Activated CD4-positive, alpha-beta T cell treated with anti-CD3 and anti-CD28 coated beads, Interleukin-2, amount 50 U/mL, for 16 hours (primary cell): ENCODE data around the gene TCF4.

Experiments used
- DNase-seq: peaks from one replicate; pipeline ENCODE4 v3.0.0-alpha.2; 2020

The TCF4 gene

DNA sequence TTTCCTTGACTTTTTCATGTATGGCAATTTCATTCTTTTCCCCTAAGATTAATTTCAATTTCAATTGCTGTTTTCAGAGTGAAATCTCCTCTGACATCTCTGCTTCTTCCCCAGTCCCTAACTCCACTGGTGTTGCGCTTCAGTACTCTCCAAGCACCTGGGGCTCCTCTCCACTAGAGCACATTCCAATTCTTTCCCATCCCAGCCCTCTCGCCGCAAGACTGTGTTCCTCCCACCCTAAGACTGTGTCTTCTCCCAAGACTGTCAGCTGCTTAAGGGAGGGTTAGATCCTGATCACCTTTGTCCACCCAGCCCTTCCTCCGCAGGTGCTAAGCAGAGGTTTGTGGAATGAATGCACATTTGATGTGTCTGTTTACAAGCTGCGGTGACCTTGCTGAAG lies 373.0 kb downstream of the TCF4 start:
- DNase-seq = no peak

DNA sequence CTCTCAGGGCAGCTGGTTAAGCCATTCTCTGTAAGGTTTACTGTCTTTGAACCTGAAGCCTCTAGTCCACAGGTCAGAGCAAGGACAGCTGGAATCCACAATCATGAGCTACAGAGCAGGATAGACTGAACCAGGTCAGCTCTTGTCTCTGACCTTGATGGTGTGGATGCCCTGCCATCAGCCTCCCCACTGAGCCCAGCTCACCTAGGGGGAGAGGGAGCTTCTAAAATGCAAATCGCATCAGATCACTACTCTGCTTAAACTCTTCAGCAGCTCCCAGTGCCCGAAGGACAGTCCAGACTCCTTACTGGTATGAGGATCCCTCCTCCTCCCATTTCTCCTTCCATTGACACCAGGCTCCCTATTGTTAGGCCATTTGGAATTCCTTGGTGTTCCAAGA lies 373.5 kb downstream of the TCF4 start:
- no peak for DNase-seq

DNA sequence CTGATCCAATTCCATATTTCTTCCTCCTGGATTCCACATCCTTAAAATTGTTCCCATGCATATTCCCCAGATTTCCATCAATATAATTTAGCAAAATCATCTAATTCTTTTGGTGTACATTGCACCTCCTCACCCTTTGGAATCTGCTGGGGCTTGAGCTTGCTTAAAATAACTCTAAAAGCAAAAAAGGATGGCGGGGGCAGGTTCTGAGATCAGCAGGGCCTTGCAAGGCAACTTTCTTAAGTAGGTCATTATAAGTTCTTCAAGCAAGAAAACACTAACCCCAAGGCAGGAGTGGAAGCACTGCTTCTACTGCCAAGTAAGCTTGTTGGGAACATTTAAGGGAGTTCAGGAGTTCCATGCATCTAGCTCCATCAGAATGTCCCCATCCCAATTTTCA lies 374.4 kb downstream of the TCF4 start:
- DNase-seq = no peak

DNA sequence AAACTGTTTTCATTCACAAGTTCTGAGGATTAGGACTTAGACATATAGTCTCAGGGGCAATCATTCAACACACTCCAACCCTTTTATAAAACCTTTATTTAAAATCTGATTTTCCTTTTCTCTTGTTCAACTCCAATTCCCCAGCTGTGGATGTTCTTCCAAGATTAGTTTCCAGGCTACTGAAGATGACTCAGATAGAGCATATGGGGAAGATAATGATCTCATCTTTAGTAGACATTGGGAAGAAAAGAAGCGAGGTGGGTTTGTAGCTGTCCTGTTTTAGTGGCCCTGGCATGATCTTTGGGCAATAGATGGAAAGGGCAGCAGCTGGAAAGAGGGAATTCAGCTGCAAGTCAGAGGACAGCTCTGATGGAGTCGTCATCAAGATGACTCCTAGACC lies 381.1 kb downstream of the TCF4 start:
- DNase-seq = no peak

DNA sequence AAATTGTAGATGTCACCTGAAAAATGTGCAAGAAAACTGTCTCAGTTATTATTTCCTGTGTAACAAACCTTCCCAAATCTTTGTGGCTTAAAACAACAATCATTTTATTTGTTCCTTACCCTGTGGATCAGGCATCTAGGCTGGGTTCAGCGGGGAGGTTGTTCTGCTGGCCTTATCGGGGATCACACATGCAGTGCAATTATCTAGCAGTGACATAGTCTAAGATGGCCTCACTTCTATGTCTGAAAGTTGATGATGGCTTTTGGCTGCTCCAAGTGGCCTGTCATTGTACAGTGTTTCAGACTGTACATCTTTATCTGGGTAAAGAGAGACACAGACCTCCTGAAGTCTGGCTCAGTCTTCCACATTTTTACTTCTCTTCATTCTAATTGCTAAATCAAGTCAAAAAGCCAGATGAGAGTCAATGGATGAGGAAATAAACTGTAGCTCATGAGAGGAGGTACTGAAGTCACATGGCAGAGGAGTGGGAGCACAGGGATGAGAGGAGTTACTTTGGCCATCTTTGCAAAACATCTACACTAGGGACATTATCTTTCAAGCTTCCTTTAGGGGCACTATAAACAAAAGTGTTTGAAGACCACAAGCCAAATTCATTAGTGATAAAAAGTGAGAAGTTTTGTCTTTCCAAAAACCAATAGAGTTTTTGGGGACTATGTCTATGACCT lies 385.6 kb downstream of the TCF4 start:
- DNase-seq = no peak

DNA sequence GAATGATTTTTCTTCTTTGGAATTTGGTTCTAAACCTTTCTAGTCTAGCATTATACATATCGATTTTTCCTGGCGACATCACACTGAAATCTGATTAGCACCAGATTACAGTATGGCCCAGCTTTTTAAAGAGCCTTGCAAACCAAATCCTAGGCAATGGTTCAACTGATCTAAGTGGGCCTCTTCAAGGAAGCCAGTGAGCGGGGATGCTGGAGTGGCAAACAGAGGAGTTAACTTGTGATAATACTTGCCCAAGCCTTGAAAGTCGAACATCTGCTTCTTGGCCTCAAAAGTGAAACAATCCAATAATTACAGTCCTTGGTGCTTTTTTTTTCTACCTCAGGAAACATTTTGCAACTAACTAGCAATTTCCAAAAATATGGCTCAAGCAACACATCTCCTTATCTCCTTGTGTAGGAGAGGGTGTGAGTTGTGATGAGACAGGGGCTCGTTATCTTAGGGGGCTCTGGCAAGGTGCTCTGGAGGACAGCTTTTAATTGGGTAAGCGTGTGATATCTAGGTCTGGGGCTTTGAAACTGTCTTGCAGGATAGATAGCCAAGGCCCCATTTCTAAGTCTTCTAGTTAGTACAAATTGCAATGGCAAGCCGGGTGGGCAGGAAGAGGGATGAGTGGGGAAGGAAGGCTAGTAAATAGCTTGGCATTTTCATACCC lies 388.6 kb downstream of the TCF4 start:
- no peak for DNase-seq

DNA sequence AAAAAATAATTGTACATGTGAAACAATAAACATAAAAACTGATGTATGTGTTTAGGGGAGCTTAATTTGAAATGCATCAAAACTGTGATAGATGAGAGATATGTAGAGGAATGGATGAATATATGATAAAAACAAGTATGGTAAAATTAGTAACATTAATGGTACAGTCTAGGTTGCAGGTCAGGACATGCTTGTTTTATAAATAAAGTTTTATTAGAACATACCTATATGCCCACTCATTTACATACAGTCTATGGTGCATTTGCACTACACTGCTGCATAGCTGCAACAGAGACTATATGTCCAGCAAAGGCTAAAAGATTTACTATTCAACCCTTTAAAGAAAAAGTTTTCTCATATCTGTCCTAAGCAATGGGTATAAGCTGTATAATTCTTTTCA lies 392.1 kb downstream of the TCF4 start:
- DNase-seq = no peak

DNA sequence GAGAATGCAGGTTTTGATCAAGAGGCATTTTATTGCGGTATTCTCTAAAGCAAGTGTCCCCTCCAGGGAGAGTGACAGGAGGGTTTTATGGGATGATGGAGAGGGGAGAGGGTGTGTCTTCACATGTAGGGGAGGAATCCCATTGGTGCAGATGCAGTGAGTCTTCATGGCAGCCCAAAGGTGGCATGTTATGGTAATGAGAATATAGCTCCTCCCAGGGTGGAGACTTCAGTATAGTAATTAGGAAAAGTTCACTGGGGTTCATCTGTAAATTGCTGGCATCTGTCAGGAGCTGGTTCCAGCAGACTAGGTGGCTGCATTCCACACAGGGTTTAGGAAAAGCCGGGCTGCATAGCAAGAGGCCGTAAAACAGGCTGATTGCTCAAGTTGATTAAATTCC lies 398.0 kb downstream of the TCF4 start:
- DNase-seq = no peak

DNA sequence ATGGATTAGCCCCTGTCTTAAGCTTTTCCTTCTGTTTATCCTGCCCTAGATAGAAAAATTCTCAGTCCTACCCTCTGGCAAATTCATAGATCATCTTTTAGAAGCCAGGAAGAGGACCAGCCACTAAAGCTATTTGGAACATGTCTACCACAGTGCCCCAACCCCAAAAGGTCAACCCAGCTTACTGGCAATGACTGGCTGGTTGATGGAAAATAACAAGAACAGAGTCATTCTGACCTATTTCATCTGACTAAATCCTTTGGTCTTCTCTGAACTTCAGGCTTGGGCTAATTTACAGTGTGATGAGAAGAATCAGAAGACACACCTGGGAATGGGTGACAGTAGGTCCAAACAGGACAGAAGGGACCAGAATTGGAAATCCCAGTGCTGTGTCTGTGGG lies 401.4 kb downstream of the TCF4 start:
- DNase-seq = no peak

DNA sequence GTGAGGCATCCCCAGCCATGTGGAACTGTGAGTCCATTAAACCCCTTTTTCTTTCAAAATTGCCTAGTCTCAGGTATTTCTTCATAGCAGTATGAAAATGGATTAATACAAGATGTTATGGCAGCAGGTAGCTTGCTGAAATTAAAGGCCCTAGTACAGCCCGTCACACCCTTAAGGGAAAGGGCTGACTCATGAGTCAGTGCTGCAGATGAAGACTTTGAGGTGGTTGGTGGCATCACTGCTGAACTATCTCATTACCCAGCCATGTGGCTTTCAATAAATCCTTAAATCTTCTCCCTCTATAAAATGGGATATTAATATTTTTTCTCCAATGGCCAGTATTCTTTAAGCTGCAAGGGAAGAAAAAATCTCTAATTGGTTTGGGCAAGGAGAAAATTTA lies 402.6 kb downstream of the TCF4 start:
- no peak for DNase-seq

DNA sequence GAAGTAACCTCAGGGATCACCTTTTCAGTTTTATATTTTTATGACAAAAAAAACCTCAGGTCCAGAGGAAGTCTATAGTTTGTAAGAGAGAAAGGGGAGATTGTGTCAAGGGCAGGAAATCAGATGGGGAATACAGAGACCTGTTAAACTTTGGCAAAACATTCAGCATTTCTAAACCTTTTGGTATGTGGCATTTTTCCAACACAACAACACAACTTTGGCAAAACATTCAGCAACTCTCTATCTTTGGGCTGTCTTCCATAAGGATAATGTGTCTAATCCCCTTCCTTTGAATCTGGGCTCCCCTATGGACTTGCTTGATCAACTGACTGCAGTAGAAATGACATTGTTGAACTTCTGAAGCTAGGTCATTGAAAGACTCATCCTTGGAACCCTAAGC lies 408.2 kb downstream of the TCF4 start:
- DNase-seq = no peak

DNA sequence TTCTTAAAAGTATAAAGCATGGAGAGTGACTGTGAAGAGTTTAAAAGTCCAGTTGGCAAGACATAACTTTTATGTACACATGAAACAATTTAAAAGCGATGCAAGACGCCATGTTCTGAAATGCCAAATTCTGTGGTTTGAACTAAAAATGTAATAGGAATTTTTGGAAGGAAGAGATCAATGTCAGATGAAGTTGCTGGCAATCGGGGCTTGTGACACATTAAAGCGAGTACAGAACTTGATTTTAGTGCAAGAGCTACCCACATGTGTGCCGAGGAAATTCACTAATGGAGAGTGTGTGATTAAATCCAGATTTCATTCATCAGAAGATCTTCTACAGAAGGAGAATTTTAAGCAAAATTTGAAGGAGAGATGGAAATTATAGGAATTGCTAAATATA lies 408.6 kb downstream of the TCF4 start:
- no peak for DNase-seq

DNA sequence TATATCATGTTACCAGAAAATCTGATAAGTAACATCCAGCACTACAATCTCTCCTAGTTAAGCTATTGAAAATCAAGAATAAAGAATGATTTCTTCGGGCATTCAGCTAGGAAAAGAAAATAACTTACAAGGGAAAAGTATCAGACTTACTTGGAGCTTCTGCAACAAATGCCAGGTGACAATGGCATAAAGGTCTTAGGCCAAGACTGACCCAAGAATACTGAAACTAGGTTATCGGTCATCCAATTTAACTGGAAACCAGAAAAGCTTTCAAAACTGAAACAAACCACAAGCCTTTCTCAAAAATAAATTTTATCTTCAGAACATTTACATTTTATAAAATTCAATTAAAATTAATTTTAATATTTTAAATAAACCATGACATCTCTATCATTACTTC lies 414.7 kb downstream of the TCF4 start:
- DNase-seq = no peak
